K562 (cell line): ENCODE data around the gene RAD17. TPM values are rescaled to one million over a fixed set of nuclear protein-coding genes. Genes with fewer than 3 reads are reported as not detected.

Experiments
- CCNT2 ChIP-seq: IDR thresholded peaks from 2 replicates; pipeline ENCODE4 v1.6.1; 2011; ENCODE audit warnings: borderline replicate concordance, low read depth, mild to moderate bottlenecking, moderate library complexity, mixed read lengths, low read length; ENCODE audit not compliant: insufficient read length; ENCODE audit errors: extremely low read depth
- DNMT1 ChIP-seq: fragments of 450-650 bp; IDR thresholded peaks from 2 replicates; pipeline ENCODE4 v1.6.1; 2016; ENCODE audit warnings: antibody characterized with exemption, mild to moderate bottlenecking
- ELF4 ChIP-seq: fragments of 450-650 bp; formaldehyde crosslinking; IDR thresholded peaks from 2 replicates; pipeline ENCODE4 v1.4.0; 2022; ENCODE audit warnings: missing genetic modification characterization
- EP400 ChIP-seq: fragments of 450-650 bp; IDR thresholded peaks from 2 replicates; pipeline ENCODE4 v1.6.1; 2017; ENCODE audit warnings: antibody characterized with exemption, mild to moderate bottlenecking, moderate library complexity
- ILF3 ChIP-seq: fragments of 450-650 bp; IDR thresholded peaks from 2 replicates; pipeline ENCODE4 v1.6.1; 2018; ENCODE audit warnings: antibody characterized with exemption, mild to moderate bottlenecking, moderate library complexity, borderline replicate concordance
- NONO ChIP-seq, 2 experiments: fragments of 200-400 bp in 1 of 2; fragments of 450-650 bp in 1 of 2; formaldehyde crosslinking in 1 of 2; IDR thresholded peaks; 2 replicates each; pipeline ENCODE4 v1.6.1; 2017; ENCODE audit warnings: low read depth in 2 of 2, mild to moderate bottlenecking in 2 of 2, moderate library complexity in 2 of 2, low read length in 1 of 2
- NR2F6 ChIP-seq: fragments of 450-650 bp; formaldehyde crosslinking; IDR thresholded peaks from 2 replicates; pipeline ENCODE4 v1.4.0; 2020; ENCODE audit warnings: mild to moderate bottlenecking
- NR4A1 ChIP-seq, 2 experiments: fragments of 250-450 bp in 1 of 2; fragments of 450-650 bp in 1 of 2; sonication (Bioruptor Pico) in 1 of 2; IDR thresholded peaks; 2 replicates each; pipeline versions ENCODE4 v1.4.0 to v1.6.1; 2016 to 2020; ENCODE audit warnings: mild to moderate bottlenecking in 2 of 2, missing compliant biosample characterization in 1 of 2, missing genetic modification characterization in 1 of 2, moderate library complexity in 1 of 2
- NRF1 ChIP-seq, 2 experiments: fragments of 450-650 bp; IDR thresholded peaks in 1 of 2; conservative IDR thresholded peaks in 1 of 2; 2 replicates each; pipeline ENCODE4 v1.6.1; 2014; ENCODE audit warnings: mild to moderate bottlenecking in 2 of 2
- PCBP1 ChIP-seq: fragments of 200-400 bp; formaldehyde crosslinking; IDR thresholded peaks from 2 replicates; pipeline ENCODE4 v1.6.1; 2018; ENCODE audit warnings: mild to moderate bottlenecking, low read depth, low read length; ENCODE audit not compliant: poor library complexity, severe bottlenecking
- POLR2B ChIP-seq: fragments of 450-650 bp; IDR thresholded peaks from 2 replicates; pipeline ENCODE4 v1.6.1; 2018; ENCODE audit warnings: low read depth; ENCODE audit not compliant: partially characterized antibody
- TCF7L2 ChIP-seq: fragments of 150-350 bp; IDR thresholded peaks from 2 replicates; pipeline ENCODE4 v1.6.1; 2016; ENCODE audit warnings: low read depth, mild to moderate bottlenecking, low read length, moderate library complexity
- ZC3H11A ChIP-seq: IDR thresholded peaks from 2 replicates; pipeline ENCODE4 v1.6.1; 2012; ENCODE audit warnings: low read depth, low read length, improper control_type of control experiment
- ZNF24 ChIP-seq: fragments of 450-650 bp; IDR thresholded peaks from 2 replicates; pipeline ENCODE4 v1.6.1; 2016
- ZNF324 ChIP-seq: fragments of 250-450 bp; sonication (Bioruptor Pico); IDR thresholded peaks from 2 replicates; pipeline ENCODE4 v1.4.0; 2020; ENCODE audit warnings: mild to moderate bottlenecking
- ZNF76 ChIP-seq: fragments of 250-450 bp; sonication (Bioruptor Pico); IDR thresholded peaks from 2 replicates; pipeline ENCODE4 v1.4.0; 2020; ENCODE audit warnings: mild to moderate bottlenecking, moderate library complexity, borderline replicate concordance
- polyA plus RNA-seq, 8 experiments: library from polyadenylated mRNA; depleted of rRNA in 4 of 8; stranded (reverse) in 5 of 8; unstranded in 3 of 8; fragments of >200 nt; fragmentation: Nextera tagmentation in 2 of 8; fragmentation: Illumina TruSeq in 1 of 8; extraction: Ambion mirVana in 2 of 8; extraction: Trizol in 1 of 8; gene quantifications; 2 replicates each; pipeline versions ENCODE4 v1.2.1 to v1.2.3, GENCODE V29; 2011 to 2014; ENCODE audit warnings: inconsistent platforms in 1 of 8, missing spikeins in 1 of 8
- total RNA-seq, 7 experiments: library from RNA; depleted of rRNA in 6 of 7; stranded (reverse); fragments of >200 nt in 6 of 7; fragmentation: Illumina TruSeq in 2 of 7; extraction: Trizol in 2 of 7; gene quantifications; 2 replicates each; pipeline versions ENCODE4 v1.2.1 to v1.2.3, GENCODE V29; 2011 to 2021; ENCODE audit warnings: low replicate concordance in 1 of 7
- TF ChIP-seq, protein P1 (sequence below), 2 experiments: fragments of 450-650 bp; formaldehyde crosslinking in 1 of 2; IDR thresholded peaks; 2 replicates each; pipeline versions ENCODE4 v1.4.0 to v1.6.1; 2014 to 2020; ENCODE audit warnings: mild to moderate bottlenecking in 2 of 2, borderline replicate concordance in 1 of 2, low read depth in 1 of 2
- TF ChIP-seq, protein P2 (sequence below): fragments of 450-650 bp; IDR thresholded peaks from 2 replicates; pipeline ENCODE4 v1.6.1; 2016

The RAD17 gene
- total and polyA plus RNA-seq, 9 of the 15 experiments (the other 6 are each of a cell fraction or from before 2014, with no cell fraction given): 21.1 to 50.1 (median 40.1) TPM

DNA sequence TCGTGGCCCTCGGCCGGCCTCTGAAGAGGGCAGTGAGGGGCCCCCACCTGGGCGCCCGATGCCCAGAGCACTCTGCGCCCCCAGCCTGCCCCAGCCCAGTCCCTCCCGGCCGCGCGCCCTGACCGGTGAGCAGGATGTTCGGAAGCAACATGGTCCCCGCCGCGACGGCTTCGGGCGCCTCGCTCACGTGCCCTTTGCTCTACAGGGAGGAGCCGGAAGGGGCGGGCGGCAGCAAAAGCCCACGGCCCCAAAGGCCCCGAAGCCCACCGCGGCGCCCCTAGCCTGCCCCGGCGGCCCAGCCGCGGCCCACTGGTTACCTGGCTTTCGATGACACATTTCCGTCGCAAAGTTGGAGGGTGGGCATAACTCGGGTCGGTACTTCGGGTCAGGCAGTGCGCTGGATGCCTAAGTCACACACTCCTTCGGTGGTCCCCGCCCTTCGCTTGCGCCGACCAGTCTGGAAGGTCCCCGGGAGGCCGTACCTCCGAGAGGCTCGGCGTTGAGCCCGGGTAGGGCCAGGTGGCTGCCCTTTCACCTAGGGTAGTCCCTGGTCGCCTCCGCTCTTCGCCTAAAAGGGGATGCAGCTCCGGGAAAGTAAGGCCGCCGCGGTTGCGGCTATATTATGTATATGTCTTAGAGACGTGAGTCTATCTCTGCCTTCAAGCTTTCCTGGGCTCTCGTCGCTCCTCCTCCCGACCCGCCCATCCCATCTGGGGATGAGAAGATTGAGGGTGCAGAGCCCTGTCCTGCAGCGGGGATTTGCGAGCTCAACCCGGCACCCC is at the start of gene RAD17, which contains the start of the genes AK6 and TAF9 (continued):
- TF ChIP-seq, protein P1, sequence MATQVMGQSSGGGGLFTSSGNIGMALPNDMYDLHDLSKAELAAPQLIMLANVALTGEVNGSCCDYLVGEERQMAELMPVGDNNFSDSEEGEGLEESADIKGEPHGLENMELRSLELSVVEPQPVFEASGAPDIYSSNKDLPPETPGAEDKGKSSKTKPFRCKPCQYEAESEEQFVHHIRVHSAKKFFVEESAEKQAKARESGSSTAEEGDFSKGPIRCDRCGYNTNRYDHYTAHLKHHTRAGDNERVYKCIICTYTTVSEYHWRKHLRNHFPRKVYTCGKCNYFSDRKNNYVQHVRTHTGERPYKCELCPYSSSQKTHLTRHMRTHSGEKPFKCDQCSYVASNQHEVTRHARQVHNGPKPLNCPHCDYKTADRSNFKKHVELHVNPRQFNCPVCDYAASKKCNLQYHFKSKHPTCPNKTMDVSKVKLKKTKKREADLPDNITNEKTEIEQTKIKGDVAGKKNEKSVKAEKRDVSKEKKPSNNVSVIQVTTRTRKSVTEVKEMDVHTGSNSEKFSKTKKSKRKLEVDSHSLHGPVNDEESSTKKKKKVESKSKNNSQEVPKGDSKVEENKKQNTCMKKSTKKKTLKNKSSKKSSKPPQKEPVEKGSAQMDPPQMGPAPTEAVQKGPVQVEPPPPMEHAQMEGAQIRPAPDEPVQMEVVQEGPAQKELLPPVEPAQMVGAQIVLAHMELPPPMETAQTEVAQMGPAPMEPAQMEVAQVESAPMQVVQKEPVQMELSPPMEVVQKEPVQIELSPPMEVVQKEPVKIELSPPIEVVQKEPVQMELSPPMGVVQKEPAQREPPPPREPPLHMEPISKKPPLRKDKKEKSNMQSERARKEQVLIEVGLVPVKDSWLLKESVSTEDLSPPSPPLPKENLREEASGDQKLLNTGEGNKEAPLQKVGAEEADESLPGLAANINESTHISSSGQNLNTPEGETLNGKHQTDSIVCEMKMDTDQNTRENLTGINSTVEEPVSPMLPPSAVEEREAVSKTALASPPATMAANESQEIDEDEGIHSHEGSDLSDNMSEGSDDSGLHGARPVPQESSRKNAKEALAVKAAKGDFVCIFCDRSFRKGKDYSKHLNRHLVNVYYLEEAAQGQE (IDR thresholded peaks at IDR 0.05; ENCODE audit: borderline replicate concordance): no peak; the same call in 1 of the 2 replicates
- TF ChIP-seq, protein P1 (CRISPR knock-in tag; IDR thresholded peaks at IDR 0.05; ENCODE audit: low read depth): peak; percentile 81
- TF ChIP-seq EP400 (peak; percentile 99), TCF7L2 (no peak), NONO (IDR thresholded peaks at IDR 0.05; ENCODE audit: low read depth in 2 of 2, low read length in 1 of 2) (peak; percentile 69 to 91; a peak in 3 of 4 replicates), ZNF324 (CRISPR knock-in tag) (no peak), ZNF24 (peak; percentile 33; the same call in 1 of the 2 replicates), PCBP1 (peak; percentile 95), DNMT1 (no peak), CCNT2 (peak; percentile 91), POLR2B (peak; percentile 71), ZNF76 (0 out of 2 replicates have a peak, but pooled peaks have one; percentile 32), NR2F6 (CRISPR knock-in tag) (0 out of 2 replicates have a peak, but pooled peaks have one; percentile 57), NRF1 (conservative IDR thresholded peaks at IDR 0.05 in 1 of 2, IDR thresholded peaks at IDR 0.05 in 1 of 2) (peak; percentile 76 to 80), ZC3H11A (0 out of 2 replicates have a peak, but pooled peaks have one; percentile 11), NR4A1 (CRISPR knock-in tag; IDR thresholded peaks at IDR 0.05) (no peak), NR4A1 (tag; IDR thresholded peaks at IDR 0.05) (peak; percentile 83), ILF3 (no peak), ELF4 (CRISPR knock-in tag) (peak; percentile 55; the same call in 1 of the 2 replicates)
- TF ChIP-seq, protein P2, sequence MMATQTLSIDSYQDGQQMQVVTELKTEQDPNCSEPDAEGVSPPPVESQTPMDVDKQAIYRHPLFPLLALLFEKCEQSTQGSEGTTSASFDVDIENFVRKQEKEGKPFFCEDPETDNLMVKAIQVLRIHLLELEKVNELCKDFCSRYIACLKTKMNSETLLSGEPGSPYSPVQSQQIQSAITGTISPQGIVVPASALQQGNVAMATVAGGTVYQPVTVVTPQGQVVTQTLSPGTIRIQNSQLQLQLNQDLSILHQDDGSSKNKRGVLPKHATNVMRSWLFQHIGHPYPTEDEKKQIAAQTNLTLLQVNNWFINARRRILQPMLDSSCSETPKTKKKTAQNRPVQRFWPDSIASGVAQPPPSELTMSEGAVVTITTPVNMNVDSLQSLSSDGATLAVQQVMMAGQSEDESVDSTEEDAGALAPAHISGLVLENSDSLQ: peak; percentile 24; the same call in 1 of the 2 replicates
